Mesothelial cell of epicardium (in vitro differentiated cells): ENCODE data around the gene SOX13. TPM values are rescaled to one million over a fixed set of nuclear protein-coding genes. Genes with fewer than 3 reads are reported as not detected.

Source experiments
- DNase-seq, 2 experiments: peaks; one replicate each; pipeline ENCODE4 v3.0.0; 2021; ENCODE audit warnings: low spot score in 2 of 2; ENCODE audit not compliant: unreplicated experiment in 2 of 2
- H3K27ac Mint-ChIP-seq: 2 replicates; pipeline ENCODE4 v1.8.0; 2021; ENCODE audit warnings: mixed read lengths
- H3K27me3 Mint-ChIP-seq: 2 replicates; pipeline ENCODE4 v1.8.0; 2021; ENCODE audit warnings: low read depth, mixed read lengths
- H3K36me3 Mint-ChIP-seq: 2 replicates; pipeline ENCODE4 v1.8.0; 2021; ENCODE audit warnings: mixed read lengths
- H3K4me1 Mint-ChIP-seq: 2 replicates; pipeline ENCODE4 v1.8.0; 2021; ENCODE audit warnings: mixed read lengths
- H3K4me3 Mint-ChIP-seq: 2 replicates; pipeline ENCODE4 v1.8.0; 2021; ENCODE audit warnings: mild to moderate bottlenecking, moderate library complexity, mixed read lengths
- H3K9me3 Mint-ChIP-seq: 2 replicates; pipeline ENCODE4 v1.8.0; 2021; ENCODE audit warnings: mixed read lengths
- CTCF ChIP-seq: fragments of 200-600 bp; sonication (generic); IDR thresholded peaks from one replicate; pipeline ENCODE4 v1.5.0; 2021; ENCODE audit warnings: antibody characterized with exemption; ENCODE audit not compliant: unreplicated experiment
- total RNA-seq: library from RNA; stranded (reverse); gene quantifications from 3 replicates; pipeline ENCODE4 v1.2.1, GENCODE V29; 2021

SOX13 gene
- total RNA-seq, 1 donor from 2014 or later = 61.7 TPM

DNA sequence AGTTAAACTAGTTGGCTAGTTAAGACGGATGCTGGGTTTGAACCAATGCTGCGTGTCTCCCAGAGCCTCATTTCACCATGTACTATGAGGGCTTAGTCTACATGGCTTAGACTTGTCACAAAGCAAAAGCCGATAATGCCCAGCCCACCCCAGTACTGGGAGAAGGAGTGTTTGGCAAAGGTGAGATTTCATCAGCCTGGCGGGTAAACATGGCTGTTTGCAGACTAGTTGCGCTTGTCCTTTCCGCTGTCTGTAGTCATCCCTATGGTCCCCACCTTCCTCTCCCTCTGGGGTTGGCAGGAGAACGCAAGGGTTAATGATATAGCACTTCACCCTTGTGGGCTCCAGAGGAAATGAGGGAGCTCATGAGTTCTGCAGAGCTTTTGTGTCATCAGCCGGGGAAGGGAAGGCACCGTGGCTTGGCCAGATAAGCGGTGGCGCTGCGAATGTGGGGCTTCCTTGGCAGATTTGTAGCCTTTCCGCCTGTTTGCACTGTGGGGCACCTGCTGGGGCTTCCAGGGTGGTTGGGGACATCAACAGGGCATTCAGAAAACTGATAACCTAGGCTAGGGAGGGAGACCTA lies 29.2 kb downstream of the SOX13 start:
- peaks cover 21% of the 10 kb centered on the region for H3K4me1 Mint-ChIP-seq
- no peak for DNase-seq
- H3K27ac Mint-ChIP-seq = peak overlapping the region; percentile 51
- TF ChIP-seq CTCF = no peak
- H3K4me3 Mint-ChIP-seq = no peak overlapping the region
- no peaks in the 10 kb centered on the region for H3K27me3 Mint-ChIP-seq
- no peaks in the 10 kb centered on the region for H3K36me3 Mint-ChIP-seq
- no peaks in the 10 kb centered on the region for H3K9me3 Mint-ChIP-seq

DNA sequence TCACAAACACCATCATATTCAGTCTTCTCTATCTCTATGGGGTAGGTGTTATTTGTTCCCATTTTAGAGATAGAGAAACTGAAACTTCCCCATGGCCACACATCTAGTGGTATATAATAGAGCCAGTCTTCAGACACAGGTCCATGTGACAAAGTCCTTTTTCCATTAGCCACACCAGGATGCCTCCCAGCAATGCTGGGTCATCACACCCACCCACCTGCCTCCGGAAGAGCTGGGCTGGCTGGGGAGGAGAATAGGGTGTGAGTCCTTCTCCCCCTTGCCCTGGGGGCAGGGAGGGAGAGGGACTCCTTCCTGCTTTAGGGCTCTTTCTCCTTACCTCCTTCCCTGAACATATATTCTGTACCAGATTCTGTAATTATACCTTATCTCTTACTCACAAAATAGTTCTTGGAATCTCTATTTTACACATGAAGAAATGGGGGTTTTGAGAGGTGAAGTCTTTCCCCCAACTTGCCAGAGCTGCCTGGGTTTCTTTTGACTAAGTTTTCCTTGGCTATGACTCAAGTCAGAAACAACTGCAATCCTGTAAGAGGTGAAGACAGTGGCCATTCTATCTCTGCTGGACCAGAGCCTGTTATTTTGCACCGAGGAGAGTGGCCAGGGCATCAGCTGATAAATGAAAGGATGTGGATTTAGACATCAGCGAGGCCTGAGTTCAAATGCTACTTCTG lies 30.0 kb downstream of the SOX13 start:
- H3K27ac Mint-ChIP-seq = peak overlapping the region; percentile 36
- peaks cover 21% of the 10 kb centered on the region for H3K4me1 Mint-ChIP-seq
- H3K27me3 Mint-ChIP-seq = no peaks in the 10 kb centered on the region
- H3K4me3 Mint-ChIP-seq = no peak overlapping the region
- no peaks in the 10 kb centered on the region for H3K36me3 Mint-ChIP-seq
- no peak for TF ChIP-seq CTCF
- no peak for DNase-seq
- H3K9me3 Mint-ChIP-seq = no peaks in the 10 kb centered on the region

GRCh38 chr1:204103431-204103741 lies 30.5 kb downstream of the SOX13 start:
- Mint-ChIP-seq H3K27ac (no peak overlapping the region), H3K36me3 (no peaks in the 10 kb centered on the region), H3K4me1 (peaks cover 24% of the 10 kb centered on the region), H3K4me3 (no peak overlapping the region), H3K27me3 (no peaks in the 10 kb centered on the region), H3K9me3 (no peaks in the 10 kb centered on the region)
- no peak for TF ChIP-seq CTCF
- DNase-seq = no peak

DNA sequence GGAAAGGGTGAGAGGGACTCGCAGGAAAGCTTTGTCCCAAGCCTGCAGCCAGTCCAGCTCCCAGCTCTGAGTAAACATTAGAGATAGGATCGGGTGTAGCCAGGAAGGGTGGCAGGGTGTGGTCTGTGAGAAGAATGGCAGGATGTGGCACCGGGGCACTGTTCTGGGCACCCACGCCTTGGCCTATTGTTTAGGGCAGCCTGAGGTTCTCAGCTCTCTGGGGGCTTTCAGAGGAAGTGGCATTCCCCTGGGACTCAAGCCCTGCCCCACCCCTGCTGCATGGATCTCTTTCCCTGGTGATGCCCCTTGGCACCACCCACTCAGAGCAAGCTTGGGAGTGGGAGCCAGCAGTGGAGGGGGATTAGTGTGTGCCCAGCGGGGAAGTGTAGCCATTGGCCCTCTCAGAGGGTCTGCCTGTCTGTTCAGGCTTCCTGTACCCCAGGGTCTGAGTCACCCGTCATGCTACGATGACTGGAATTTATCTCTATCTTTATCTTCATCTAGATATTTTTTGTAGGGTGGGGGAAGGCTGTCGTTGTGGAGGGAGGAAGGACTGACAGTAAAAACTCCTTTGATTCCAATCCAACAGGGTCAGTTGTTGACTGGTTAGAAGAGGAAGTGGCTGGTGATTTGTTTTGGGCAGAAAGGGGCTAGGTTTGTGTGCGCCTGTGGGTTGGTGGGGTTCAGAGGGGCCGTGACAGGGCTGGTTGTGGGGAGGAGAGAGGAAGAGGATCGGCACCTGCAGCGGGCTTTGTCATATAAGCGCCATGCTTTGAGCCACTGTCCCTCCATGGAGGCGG lies 31.6 kb downstream of the SOX13 start:
- DNase-seq = no peak
- peaks cover 33% of the 10 kb centered on the region for H3K4me1 Mint-ChIP-seq
- H3K4me3 Mint-ChIP-seq = no peak overlapping the region
- H3K9me3 Mint-ChIP-seq = no peaks in the 10 kb centered on the region
- no peak for TF ChIP-seq CTCF
- H3K36me3 Mint-ChIP-seq = no peaks in the 10 kb centered on the region
- peak overlapping the region; percentile 79 for H3K27ac Mint-ChIP-seq
- H3K27me3 Mint-ChIP-seq = no peaks in the 10 kb centered on the region

- Mint-ChIP-seq H3K4me1 (peaks cover 33% of the 10 kb centered on the region), H3K27ac (peak overlapping the region; percentile 79), H3K4me3 (no peak overlapping the region), H3K36me3 (no peaks in the 10 kb centered on the region), H3K27me3 (no peaks in the 10 kb centered on the region), H3K9me3 (no peaks in the 10 kb centered on the region)
- DNase-seq = no peak
- no peak for TF ChIP-seq CTCF
These were observed 32.2 kb downstream of the SOX13 start for GRCh38 chr1:204105131-204105515.
